Measurements from ENCODE around the gene APC. TPM values are rescaled to one million over a fixed set of nuclear protein-coding genes. Genes with fewer than 3 reads are reported as not detected.

The APC gene
- total RNA-seq, 2 experiments from 2014 or later, result 18.7 to 19.0 TPM

- H3K36me3 Mint-ChIP-seq (ENCODE audit: low read depth), result peaks cover 3% of the 10 kb centered on the region
- TF ChIP-seq CTCF (IDR thresholded peaks at IDR 0.05), result no peak
- POLR2A ChIA-PET, result interaction anchor here (1.4 to 1.5 kb wide), 2 partner anchors 9 to 15 kb away, joined by 3 to 5 read pairs; no protein-coding TSS in a partner anchor
- CTCF ChIA-PET, result interaction anchor here (1.0 to 2.7 kb wide), 3 partner anchors 8 to 28 kb away, joined by 3 to 9 read pairs (median 4); no protein-coding TSS in a partner anchor
- H3K4me1 Mint-ChIP-seq (ENCODE audit: low read depth), result peaks cover 33% of the 10 kb centered on the region
- no peaks in the 10 kb centered on the region for H3K9me3 Mint-ChIP-seq
- H3K4me3 Mint-ChIP-seq, result no peak overlapping the region
- no peak overlapping the region for H3K27ac Mint-ChIP-seq
- intact Hi-C loops (cut with micrococcal nuclease), result no loop called here
- ATAC-seq (no peak), DNase-seq (no peak)
- no peaks in the 10 kb centered on the region for H3K27me3 Mint-ChIP-seq
These were observed 17.1 kb upstream of the APC start for GRCh38 chr5:112720576-112720975.

- no peak for TF ChIP-seq CTCF (IDR thresholded peaks at IDR 0.05)
- H3K27ac Mint-ChIP-seq, result no peak overlapping the region
- DNase-seq, result no peak
- ChIA-PET CTCF (interaction anchor here (1.6 kb wide), 1 partner anchor 32 kb away, joined by 8 read pairs; no protein-coding TSS in a partner anchor), POLR2A (interaction anchor here (0.7 kb wide), 1 partner anchor 15 kb away, joined by 3 read pairs; no protein-coding TSS in a partner anchor)
- no peak for ATAC-seq
- H3K4me3 Mint-ChIP-seq, result no peak overlapping the region
- H3K36me3 Mint-ChIP-seq (ENCODE audit: low read depth), result peaks cover 3% of the 10 kb centered on the region
- intact Hi-C loops (cut with micrococcal nuclease), result no loop called here
- H3K4me1 Mint-ChIP-seq (ENCODE audit: low read depth), result peaks cover 35% of the 10 kb centered on the region
- no peaks in the 10 kb centered on the region for H3K9me3 Mint-ChIP-seq
- H3K27me3 Mint-ChIP-seq, result no peaks in the 10 kb centered on the region
These were observed 12.8 kb upstream of the APC start for GRCh38 chr5:112724901-112725300.

- intact Hi-C loops (cut with micrococcal nuclease), result no loop called here
- ATAC-seq (no peak), DNase-seq (no peak)
- no peaks in the 10 kb centered on the region for H3K27me3 Mint-ChIP-seq
- H3K4me1 Mint-ChIP-seq (ENCODE audit: low read depth), result peaks cover 12% of the 10 kb centered on the region
- no peak overlapping the region for H3K4me3 Mint-ChIP-seq
- CTCF ChIA-PET, result interaction anchor here (1.2 to 1.6 kb wide), 4 partner anchors 9 to 28 kb away, joined by 3 read pairs; no protein-coding TSS in a partner anchor
- H3K36me3 Mint-ChIP-seq (ENCODE audit: low read depth), result no peaks in the 10 kb centered on the region
- H3K27ac Mint-ChIP-seq, result no peak overlapping the region
- no peaks in the 10 kb centered on the region for H3K9me3 Mint-ChIP-seq
- POLR2A ChIA-PET, result no interaction called here
- no peak for TF ChIP-seq CTCF (IDR thresholded peaks at IDR 0.05)
These were observed 8.1 kb upstream of the APC start for GRCh38 chr5:112729630-112730029.

- ATAC-seq (no peak), DNase-seq (no peak)
- no peak for TF ChIP-seq CTCF (IDR thresholded peaks at IDR 0.05)
- no peaks in the 10 kb centered on the region for H3K27me3 Mint-ChIP-seq
- no peak overlapping the region for H3K27ac Mint-ChIP-seq
- H3K4me3 Mint-ChIP-seq, result no peak overlapping the region
- no peaks in the 10 kb centered on the region for H3K36me3 Mint-ChIP-seq (ENCODE audit: low read depth)
- intact Hi-C loops (cut with micrococcal nuclease), result no loop called here
- H3K4me1 Mint-ChIP-seq (ENCODE audit: low read depth), result peaks cover 6% of the 10 kb centered on the region
- no peaks in the 10 kb centered on the region for H3K9me3 Mint-ChIP-seq
- ChIA-PET POLR2A (no interaction called here), CTCF (interaction anchor here (1.0 kb wide), 1 partner anchor 25 kb away, joined by 3 read pairs; no protein-coding TSS in a partner anchor)
These were observed 5.6 kb upstream of the APC start for GRCh38 chr5:112732131-112732530.

- no peak for DNase-seq
- no peak overlapping the region for H3K4me3 Mint-ChIP-seq
- no peak for TF ChIP-seq CTCF (IDR thresholded peaks at IDR 0.05)
- ATAC-seq, result no peak
- intact Hi-C loops (cut with micrococcal nuclease), result no loop called here
- no peaks in the 10 kb centered on the region for H3K27me3 Mint-ChIP-seq
- H3K36me3 Mint-ChIP-seq (ENCODE audit: low read depth), result no peaks in the 10 kb centered on the region
- no peaks in the 10 kb centered on the region for H3K9me3 Mint-ChIP-seq
- ChIA-PET CTCF (no interaction called here), POLR2A (no interaction called here)
- H3K4me1 Mint-ChIP-seq (ENCODE audit: low read depth), result peaks cover 17% of the 10 kb centered on the region
- no peak overlapping the region for H3K27ac Mint-ChIP-seq
These were observed 4.1 kb upstream of the APC start for GRCh38 chr5:112733586-112733985.

All from activated CD8-positive, alpha-beta T cell treated with anti-CD3 and anti-CD28 coated beads for 36 hours (primary cell).